ENCODE measurements around the gene TULP4. TPM values are rescaled to one million over a fixed set of nuclear protein-coding genes. Genes with fewer than 3 reads are reported as not detected.

TULP4 gene
- total and polyA plus RNA-seq, 2 donors (not counting 1 experiment from before 2014, with no cell fraction given) = 16.8 to 88.2 TPM

- TF ChIP-seq CTCF (conservative IDR thresholded peaks at IDR 0.05 in 1 of 2, IDR thresholded peaks at IDR 0.05 in 1 of 2; ENCODE audit: low read depth in 1 of 2, low read length in 2 of 2) = no peak
- no peak for TF ChIP-seq EZH2 (IDR thresholded peaks at IDR 0.05; ENCODE audit: low read length, missing control alignments)
- Histone ChIP-seq H3K36me3 (ENCODE audit: control insufficient read depth, insufficient read depth, low read length) (no peaks in the 10 kb centered on the region), H3K27ac (ENCODE audit: insufficient read depth, low read length) (no peak overlapping the region), H3K9me3 (ENCODE audit: control insufficient read depth, insufficient read depth, low read depth, low read length) (no peaks in the 10 kb centered on the region), H3K79me2 (ENCODE audit: control insufficient read depth, insufficient read depth, low read length) (no peaks in the 10 kb centered on the region), H3K4me2 (ENCODE audit: extremely low read depth, insufficient read depth, low read length) (no peak overlapping the region), H3K4me1 (ENCODE audit: control insufficient read depth, extremely low read depth, insufficient read depth, low read length) (peaks cover 5% of the 10 kb centered on the region), H3K4me3 (replicated peaks in 1 of 4; ENCODE audit: control extremely low read depth in 1 of 4, insufficient read depth in 1 of 4, low read depth in 3 of 4, low read length in 4 of 4) (no peak overlapping the region), H3K27me3 (ENCODE audit: control insufficient read depth, insufficient read depth, low read length) (no peaks in the 10 kb centered on the region), H4K20me1 (ENCODE audit: control insufficient read depth, extremely low read depth, insufficient read depth, low read length) (no peaks in the 10 kb centered on the region), H3K9ac (ENCODE audit: insufficient read depth, low read length) (no peak overlapping the region), H2AFZ (ENCODE audit: low read length) (no peak overlapping the region)
- no peak for DNase-seq (ENCODE audit: low read depth in 2 of 2)
Measured at GRCh38 chr6:158471339-158471738, 159.1 kb downstream of the TULP4 start.

GRCh38 chr6:158472447-158472846 is 160.2 kb downstream of the TULP4 start:
- TF ChIP-seq CTCF (conservative IDR thresholded peaks at IDR 0.05 in 1 of 2, IDR thresholded peaks at IDR 0.05 in 1 of 2; ENCODE audit: low read depth in 1 of 2, low read length in 2 of 2) = no peak
- TF ChIP-seq EZH2 (IDR thresholded peaks at IDR 0.05; ENCODE audit: low read length, missing control alignments) = no peak
- Histone ChIP-seq H3K27ac (ENCODE audit: insufficient read depth, low read length) (no peak overlapping the region), H4K20me1 (ENCODE audit: control insufficient read depth, extremely low read depth, insufficient read depth, low read length) (no peaks in the 10 kb centered on the region), H3K79me2 (ENCODE audit: control insufficient read depth, insufficient read depth, low read length) (no peaks in the 10 kb centered on the region), H2AFZ (ENCODE audit: low read length) (no peak overlapping the region), H3K36me3 (ENCODE audit: control insufficient read depth, insufficient read depth, low read length) (no peaks in the 10 kb centered on the region), H3K4me1 (ENCODE audit: control insufficient read depth, extremely low read depth, insufficient read depth, low read length) (peaks cover 5% of the 10 kb centered on the region), H3K27me3 (ENCODE audit: control insufficient read depth, insufficient read depth, low read length) (no peaks in the 10 kb centered on the region), H3K4me2 (ENCODE audit: extremely low read depth, insufficient read depth, low read length) (no peak overlapping the region), H3K4me3 (replicated peaks in 1 of 4; ENCODE audit: control extremely low read depth in 1 of 4, insufficient read depth in 1 of 4, low read depth in 3 of 4, low read length in 4 of 4) (no peak overlapping the region), H3K9ac (ENCODE audit: insufficient read depth, low read length) (no peak overlapping the region), H3K9me3 (ENCODE audit: control insufficient read depth, insufficient read depth, low read depth, low read length) (no peaks in the 10 kb centered on the region)
- no peak for DNase-seq (ENCODE audit: low read depth in 2 of 2)

GRCh38 chr6:158474961-158475343 is 162.7 kb downstream of the TULP4 start:
- Histone ChIP-seq H3K4me3 (replicated peaks in 1 of 4; ENCODE audit: control extremely low read depth in 1 of 4, insufficient read depth in 1 of 4, low read depth in 3 of 4, low read length in 4 of 4) (no peak overlapping the region), H3K4me1 (ENCODE audit: control insufficient read depth, extremely low read depth, insufficient read depth, low read length) (peaks cover 5% of the 10 kb centered on the region), H3K79me2 (ENCODE audit: control insufficient read depth, insufficient read depth, low read length) (no peaks in the 10 kb centered on the region), H4K20me1 (ENCODE audit: control insufficient read depth, extremely low read depth, insufficient read depth, low read length) (no peaks in the 10 kb centered on the region), H3K27ac (ENCODE audit: insufficient read depth, low read length) (no peak overlapping the region), H2AFZ (ENCODE audit: low read length) (no peak overlapping the region), H3K9ac (ENCODE audit: insufficient read depth, low read length) (no peak overlapping the region), H3K36me3 (ENCODE audit: control insufficient read depth, insufficient read depth, low read length) (no peaks in the 10 kb centered on the region), H3K27me3 (ENCODE audit: control insufficient read depth, insufficient read depth, low read length) (no peaks in the 10 kb centered on the region), H3K4me2 (ENCODE audit: extremely low read depth, insufficient read depth, low read length) (no peak overlapping the region), H3K9me3 (ENCODE audit: control insufficient read depth, insufficient read depth, low read depth, low read length) (no peaks in the 10 kb centered on the region)
- TF ChIP-seq EZH2 (IDR thresholded peaks at IDR 0.05; ENCODE audit: low read length, missing control alignments) (no peak), CTCF (conservative IDR thresholded peaks at IDR 0.05 in 1 of 2, IDR thresholded peaks at IDR 0.05 in 1 of 2; ENCODE audit: low read depth in 1 of 2, low read length in 2 of 2) (no peak)
- DNase-seq (ENCODE audit: low read depth in 2 of 2) = peak; percentile 53 to 58

Measured in fibroblast of lung (primary cell).